ENCODE measurements around the gene ATP1B1.
A peak's percentile ranks its signal among the peaks of the same experiment; 100 is the strongest.

DNA sequence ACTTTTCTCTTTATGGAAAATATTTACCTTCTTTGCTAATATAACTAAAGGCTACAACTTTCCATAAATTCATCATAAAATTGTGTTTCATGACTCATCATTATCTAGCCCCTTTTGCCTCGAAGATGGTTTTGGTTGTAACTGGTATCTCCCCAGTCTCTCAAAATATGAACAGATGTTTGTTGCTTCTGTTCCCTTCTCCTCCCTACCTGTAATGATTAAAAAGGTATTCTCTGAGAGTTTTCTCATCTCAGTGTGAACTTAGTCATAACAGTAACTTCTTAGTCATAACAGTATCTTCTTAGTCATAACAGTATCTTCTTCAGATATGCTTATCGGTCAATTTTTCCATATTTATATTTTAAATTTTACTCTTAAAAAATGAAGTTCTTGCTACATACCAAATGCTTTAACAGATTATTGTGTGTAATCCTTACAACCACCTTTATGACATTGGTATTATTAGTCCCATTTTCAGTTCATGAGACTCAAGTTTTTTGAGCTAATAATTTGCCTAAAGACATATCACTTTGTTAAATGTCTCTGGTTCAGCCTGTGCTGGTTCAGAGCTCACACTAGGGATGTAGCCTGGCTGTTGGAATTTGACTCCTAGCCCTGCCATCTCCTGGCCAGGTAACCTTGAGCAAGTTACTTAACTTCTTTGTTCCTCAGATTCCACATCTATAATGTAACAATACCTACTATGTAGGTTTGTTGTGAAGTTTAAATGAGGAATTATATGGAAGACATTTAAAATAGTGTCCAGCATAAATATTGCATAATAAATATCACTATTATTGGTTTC, 32.6 kb downstream of the ATP1B1 start:
- TF ChIP-seq, protein P1, sequence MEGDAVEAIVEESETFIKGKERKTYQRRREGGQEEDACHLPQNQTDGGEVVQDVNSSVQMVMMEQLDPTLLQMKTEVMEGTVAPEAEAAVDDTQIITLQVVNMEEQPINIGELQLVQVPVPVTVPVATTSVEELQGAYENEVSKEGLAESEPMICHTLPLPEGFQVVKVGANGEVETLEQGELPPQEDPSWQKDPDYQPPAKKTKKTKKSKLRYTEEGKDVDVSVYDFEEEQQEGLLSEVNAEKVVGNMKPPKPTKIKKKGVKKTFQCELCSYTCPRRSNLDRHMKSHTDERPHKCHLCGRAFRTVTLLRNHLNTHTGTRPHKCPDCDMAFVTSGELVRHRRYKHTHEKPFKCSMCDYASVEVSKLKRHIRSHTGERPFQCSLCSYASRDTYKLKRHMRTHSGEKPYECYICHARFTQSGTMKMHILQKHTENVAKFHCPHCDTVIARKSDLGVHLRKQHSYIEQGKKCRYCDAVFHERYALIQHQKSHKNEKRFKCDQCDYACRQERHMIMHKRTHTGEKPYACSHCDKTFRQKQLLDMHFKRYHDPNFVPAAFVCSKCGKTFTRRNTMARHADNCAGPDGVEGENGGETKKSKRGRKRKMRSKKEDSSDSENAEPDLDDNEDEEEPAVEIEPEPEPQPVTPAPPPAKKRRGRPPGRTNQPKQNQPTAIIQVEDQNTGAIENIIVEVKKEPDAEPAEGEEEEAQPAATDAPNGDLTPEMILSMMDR (IDR thresholded peaks at IDR 0.05 in 2 of 3, conservative IDR thresholded peaks at IDR 0.05 in 1 of 3; ENCODE audit: borderline replicate concordance in 1 of 3, insufficient read depth in 1 of 3, low read depth in 2 of 3, low read length in 2 of 3): no peak
- TF ChIP-seq, protein P2, sequence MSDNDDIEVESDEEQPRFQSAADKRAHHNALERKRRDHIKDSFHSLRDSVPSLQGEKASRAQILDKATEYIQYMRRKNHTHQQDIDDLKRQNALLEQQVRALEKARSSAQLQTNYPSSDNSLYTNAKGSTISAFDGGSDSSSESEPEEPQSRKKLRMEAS (IDR thresholded peaks at IDR 0.05): no peak
- TF ChIP-seq POLR2AphosphoS5 (IDR thresholded peaks at IDR 0.05; ENCODE audit: low read depth, low read length): no peak
- TF ChIP-seq REST (IDR thresholded peaks at IDR 0.05; ENCODE audit: low read depth): no peak
- 0 out of 2 replicates have a peak, but pooled peaks have one; percentile 25 for TF ChIP-seq JUND (IDR thresholded peaks at IDR 0.05)
